A549 (cell line): ENCODE measurements around the gene SPSB3. TPM values are rescaled to one million over a fixed set of nuclear protein-coding genes. Genes with fewer than 3 reads are reported as not detected.

Experiments used
- ATAC-seq, 2 experiments: fragments of 200-7000 bp in 1 of 2; fragments of >200 bp in 1 of 2; cut with Nextera tagmentation in 1 of 2; cut with Tn5 transposase in 1 of 2; 3 replicates each; pipeline versions ENCODE4 v1.8.0 to v1.9.1; 2018 to 2020; ENCODE audit warnings: mild to moderate bottlenecking in 1 of 2, moderate library complexity in 1 of 2
- CTCF ChIA-PET: fragments of 300-600 bp; sonication (Branson Sonifier 250); formaldehyde crosslinking; extraction: SDS; loops from one replicate; lab custom pipeline; 2021; ENCODE audit warnings: antibody characterized with exemption, inconsistent platforms; lab: Yijun Ruan, JAX
- POLR2A ChIA-PET: fragments of 350-600 bp; formaldehyde crosslinking; extraction: SDS; loops from one replicate; lab custom pipeline; 2021; ENCODE audit warnings: antibody characterized with exemption, inconsistent platforms; lab: Yijun Ruan, JAX
- DNase-seq, 2 experiments: peaks; one replicate each; pipeline versions ENCODE4 v3.0.0 to v3.0.0-alpha.2; 2011 to 2016; ENCODE audit warnings: low read depth in 1 of 2, low spot score in 1 of 2
- FAIRE-seq: peaks from 2 replicates; lab custom pipeline; 2011; peaks lifted over from hg19 to GRCh38; lab: Jason Lieb, UNC
- H3K27ac ChIP-seq, 2 experiments: fragments of >200 bp; sonication (Bioruptor Twin); formaldehyde crosslinking; 3 replicates each; pipeline ENCODE4 v1.5.1; 2016 to 2017
- H3K4me1 ChIP-seq: fragments of >200 bp; sonication (Bioruptor Twin); formaldehyde crosslinking; 3 replicates; pipeline ENCODE4 v1.6.1; 2016
- H3K4me2 ChIP-seq: fragments of >200 bp; sonication (Bioruptor Twin); formaldehyde crosslinking; 3 replicates; pipeline ENCODE4 v1.6.1; 2016
- H3K4me3 ChIP-seq: fragments of >200 bp; sonication (Bioruptor Twin); formaldehyde crosslinking; 3 replicates; pipeline ENCODE4 v1.5.1; 2016
- H3K9me3 ChIP-seq: fragments of >200 bp; sonication (Bioruptor Twin); formaldehyde crosslinking; 3 replicates; pipeline ENCODE4 v1.6.1; 2016
- CHD4 ChIP-seq: fragments of 200-600 bp; sonication (generic); IDR thresholded peaks from 2 replicates; pipeline ENCODE4 v1.6.1; 2016; ENCODE audit warnings: antibody characterized with exemption, mild to moderate bottlenecking, borderline replicate concordance
- EHF ChIP-seq: fragments of 250-450 bp; sonication (Bioruptor Pico); IDR thresholded peaks from 2 replicates; pipeline ENCODE4 v1.5.0; 2020; ENCODE audit warnings: mild to moderate bottlenecking
- EHMT2 ChIP-seq: fragments of 200-600 bp; sonication (generic); IDR thresholded peaks from 2 replicates; pipeline ENCODE4 v1.6.1; 2016; ENCODE audit warnings: antibody characterized with exemption, low read depth, mild to moderate bottlenecking, moderate library complexity
- ESRRA ChIP-seq: fragments of 150-350 bp; IDR thresholded peaks from 2 replicates; pipeline ENCODE4 v1.6.1; 2014; ENCODE audit warnings: mild to moderate bottlenecking, low read length, borderline replicate concordance
- FOSB ChIP-seq: fragments of 250-450 bp; sonication (Bioruptor Pico); IDR thresholded peaks from 2 replicates; pipeline ENCODE4 v1.5.0; 2020; ENCODE audit warnings: mild to moderate bottlenecking, moderate library complexity
- FOXS1 ChIP-seq: fragments of 250-450 bp; sonication (Bioruptor Pico); IDR thresholded peaks from 2 replicates; pipeline ENCODE4 v1.5.0; 2020; ENCODE audit warnings: mild to moderate bottlenecking, moderate library complexity
- GATA3 ChIP-seq: IDR thresholded peaks from 2 replicates; pipeline ENCODE4 v1.6.1; 2012; ENCODE audit warnings: borderline replicate concordance
- HDAC2 ChIP-seq: fragments of 200-600 bp; sonication (generic); IDR thresholded peaks from 2 replicates; pipeline ENCODE4 v1.6.1; 2016
- HEYL ChIP-seq: fragments of 250-450 bp; sonication (Bioruptor Pico); IDR thresholded peaks from 2 replicates; pipeline ENCODE4 v1.8.0; 2021; ENCODE audit warnings: mild to moderate bottlenecking, moderate library complexity
- HOXB13 ChIP-seq: fragments of 250-450 bp; sonication (Bioruptor Pico); IDR thresholded peaks from 2 replicates; pipeline ENCODE4 v1.5.0; 2020; ENCODE audit warnings: low read depth, mild to moderate bottlenecking, moderate library complexity
- HOXB5 ChIP-seq: fragments of 250-450 bp; sonication (Bioruptor Pico); IDR thresholded peaks from 2 replicates; pipeline ENCODE4 v1.5.0; 2020; ENCODE audit warnings: mild to moderate bottlenecking, moderate library complexity
- JUN ChIP-seq, 2 experiments: fragments of >200 bp; sonication (Bioruptor Twin); formaldehyde crosslinking; IDR thresholded peaks; 2 replicates in 1 of 2; 3 replicates in 1 of 2; pipeline ENCODE4 v1.6.1; 2016 to 2017
- JUNB ChIP-seq: fragments of >200 bp; sonication (Bioruptor Twin); formaldehyde crosslinking; IDR thresholded peaks from 2 replicates; pipeline ENCODE4 v1.6.1; 2016
- MAZ ChIP-seq: fragments of 150-350 bp; IDR thresholded peaks from 2 replicates; pipeline ENCODE4 v1.6.1; 2014; ENCODE audit warnings: antibody characterized with exemption, low read depth, low read length, borderline replicate concordance
- NR3C1 ChIP-seq: fragments of >200 bp; sonication (Bioruptor Twin); formaldehyde crosslinking; IDR thresholded peaks from 3 replicates; pipeline ENCODE4 v1.6.1; 2017
- RARB ChIP-seq: fragments of 250-450 bp; sonication (Bioruptor Pico); IDR thresholded peaks from 2 replicates; pipeline ENCODE4 v1.8.0; 2021; ENCODE audit warnings: mild to moderate bottlenecking, moderate library complexity
- SMC3 ChIP-seq: fragments of >200 bp; sonication (Bioruptor Twin); formaldehyde crosslinking; IDR thresholded peaks from 3 replicates; pipeline ENCODE4 v1.6.1; 2018; ENCODE audit warnings: inconsistent platforms
- SREBF2 ChIP-seq: fragments of 450-650 bp; IDR thresholded peaks from 2 replicates; pipeline ENCODE4 v1.6.1; 2014; ENCODE audit warnings: mild to moderate bottlenecking, moderate library complexity
- TFCP2L1 ChIP-seq: fragments of 250-450 bp; sonication (Bioruptor Pico); IDR thresholded peaks from 2 replicates; pipeline ENCODE4 v1.5.0; 2021; ENCODE audit warnings: mild to moderate bottlenecking
- ZC3H11A ChIP-seq: fragments of 450-650 bp; IDR thresholded peaks from 2 replicates; pipeline ENCODE4 v1.6.1; 2014; ENCODE audit warnings: antibody characterized with exemption, mild to moderate bottlenecking
- ZFP36 ChIP-seq: fragments of 450-650 bp; IDR thresholded peaks from 2 replicates; pipeline ENCODE4 v1.6.1; 2014; ENCODE audit warnings: borderline replicate concordance; ENCODE audit not compliant: partially characterized antibody
- WGBS: methylation state at CpG from one replicate; pipeline ENCODE4 v1.1.6; 2017; ENCODE audit errors: missing lambda C conversion rate; 5-methylcytosine and 5-hydroxymethylcytosine counted together
- polyA plus RNA-seq, 4 experiments: library from polyadenylated mRNA; depleted of rRNA in 3 of 4; stranded (reverse); fragments of >200 nt; fragmentation: RNase III in 1 of 4; extraction: RNeasy Plus Mini Kit Qiagen cat#74134 plus additional on column Dnase treatment in 1 of 4; gene quantifications; 2 replicates in 3 of 4; 3 replicates in 1 of 4; pipeline ENCODE4 v1.2.3, GENCODE V29; 2011 to 2017
- TF ChIP-seq, protein P1 (sequence below): fragments of 250-450 bp; sonication (Bioruptor Pico); IDR thresholded peaks from 2 replicates; pipeline ENCODE4 v1.5.0; 2020; ENCODE audit warnings: low read depth, mild to moderate bottlenecking, moderate library complexity
- TF ChIP-seq, protein P2 (sequence below): IDR thresholded peaks from 2 replicates; pipeline ENCODE4 v1.6.1; 2012

The SPSB3 gene
- polyA plus RNA-seq, 2 of the 4 experiments (the other 2 are of a cell fraction): 9.2 to 14.6 TPM

DNA sequence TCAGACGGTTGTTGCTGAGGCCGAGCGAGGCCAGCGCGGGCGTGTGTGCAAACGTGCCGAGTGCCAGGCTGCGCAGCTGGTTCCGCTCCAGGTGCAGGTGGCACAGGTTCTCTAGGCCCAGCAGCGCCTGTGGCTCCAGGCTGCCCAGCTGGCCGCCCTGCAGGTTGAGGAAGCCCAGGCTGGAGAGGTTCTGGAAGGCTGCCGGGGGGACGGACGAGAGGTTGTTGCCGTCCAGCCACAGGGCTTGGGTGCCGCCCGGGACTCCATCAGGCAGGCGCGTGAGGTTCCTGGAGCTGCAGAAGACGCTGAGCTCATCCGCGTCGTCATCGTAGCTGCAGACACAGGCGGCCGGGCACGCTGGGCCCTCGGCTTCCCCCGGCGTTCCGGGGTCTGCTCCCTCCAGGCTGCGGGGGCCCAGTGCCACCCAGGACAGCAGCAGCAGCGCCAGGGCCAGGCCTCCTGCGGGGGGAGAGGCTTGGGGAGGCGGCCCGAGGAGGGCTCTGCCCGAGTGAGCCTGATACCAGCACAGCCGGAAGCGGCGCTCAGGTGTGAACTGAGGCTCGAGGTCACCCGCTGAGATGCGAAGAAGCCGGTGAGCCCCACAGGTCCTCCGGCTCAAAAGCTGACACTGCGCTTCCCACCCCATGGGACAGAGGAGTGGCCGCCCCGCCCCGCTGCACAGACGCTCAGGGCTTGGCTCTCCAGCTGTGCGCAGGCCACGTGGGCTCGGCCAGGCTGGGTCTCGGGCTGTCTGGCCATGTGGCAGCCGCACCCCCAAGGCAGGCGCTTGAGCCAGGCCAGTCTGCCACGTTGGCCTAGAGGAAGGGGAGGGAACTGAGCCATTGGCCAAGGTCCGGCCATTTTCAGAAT, 9.8 kb upstream of the SPSB3 start:
- Histone ChIP-seq H3K27ac (no peak overlapping the region), H3K4me2 (no peak overlapping the region), H3K4me1 (peaks cover 5% of the 10 kb centered on the region; the same call in 1 of the 3 replicates), H3K4me3 (no peak overlapping the region), H3K9me3 (no peaks in the 10 kb centered on the region)
- ATAC-seq (peak in 1 of 2 experiments; percentile 11; a peak in 2 of 6 replicates), FAIRE-seq (no peak), DNase-seq (no peak)
- ChIA-PET POLR2A (interaction anchor here (1.9 kb wide), 1 partner anchor 10 kb away, joined by 11 read pairs; the partner anchor contains the start of genes NUBP2 and SPSB3), CTCF (interaction anchor here (1.2 to 1.6 kb wide), 2 partner anchors 9 to 19 kb away, joined by 4 to 6 read pairs; partner anchors contain the start of genes MRPS34 and NUBP2)
- WGBS: 93% methylated on average over 15 of the region's 59 CpGs
- TF ChIP-seq TFCP2L1: no peak
- no peak for TF ChIP-seq EHF (CRISPR knock-in tag)
- TF ChIP-seq ZC3H11A: no peak
- no peak for TF ChIP-seq ESRRA
- TF ChIP-seq RARB (CRISPR knock-in tag): no peak
- TF ChIP-seq MAZ: no peak

DNA sequence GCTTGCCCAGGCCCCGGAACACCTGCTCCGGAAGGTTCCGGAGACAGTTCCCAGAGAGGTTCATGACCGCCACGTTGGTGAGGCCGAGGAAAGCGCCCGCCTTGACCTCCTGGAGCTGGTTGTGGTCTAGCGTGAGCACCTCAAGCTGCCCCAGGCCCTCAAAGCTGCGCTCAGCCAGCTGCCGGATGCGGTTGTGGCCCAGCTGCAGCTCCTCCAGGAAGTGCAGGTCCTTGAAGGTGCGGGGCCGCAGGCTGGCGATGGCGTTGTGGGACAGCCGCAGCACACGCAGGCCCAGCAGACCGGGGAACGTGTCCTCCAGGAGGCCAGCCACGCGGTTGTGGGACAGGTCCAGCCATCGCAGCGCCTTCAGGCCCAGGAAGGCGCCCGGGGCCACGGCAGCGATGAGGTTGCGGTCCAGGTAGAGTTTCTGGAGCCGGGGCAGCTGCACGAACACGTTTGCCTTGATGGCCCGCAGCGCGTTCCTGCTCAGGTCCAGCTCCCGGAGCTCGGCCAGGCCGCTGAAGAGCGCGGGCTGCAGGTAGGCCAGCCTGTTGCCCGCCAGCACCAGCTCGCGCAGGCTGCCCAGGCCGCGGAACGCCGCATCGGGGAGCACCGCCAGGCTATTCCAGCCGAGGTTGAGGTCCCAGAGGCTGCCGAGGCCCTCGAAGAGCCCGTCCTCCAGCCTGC, 9.0 kb upstream of the SPSB3 start:
- ATAC-seq (no peak), DNase-seq (no peak), FAIRE-seq (no peak)
- Histone ChIP-seq H3K4me3 (no peak overlapping the region), H3K27ac (no peak overlapping the region), H3K4me1 (peaks cover 5% of the 10 kb centered on the region; the same call in 1 of the 3 replicates), H3K4me2 (no peak overlapping the region), H3K9me3 (no peaks in the 10 kb centered on the region)
- no peak for TF ChIP-seq GATA3
- TF ChIP-seq SMC3: no peak
- TF ChIP-seq SREBF2: no peak
- no peak for TF ChIP-seq ESRRA
- TF ChIP-seq FOXS1 (CRISPR knock-in tag): no peak
- no peak for TF ChIP-seq CHD4
- TF ChIP-seq HOXB5: no peak
- no peak for TF ChIP-seq TFCP2L1
- no peak for TF ChIP-seq JUNB
- no peak for TF ChIP-seq FOSB (CRISPR knock-in tag)
- TF ChIP-seq NR3C1: no peak
- TF ChIP-seq HOXB13 (CRISPR knock-in tag): no peak
- TF ChIP-seq, protein P1, sequence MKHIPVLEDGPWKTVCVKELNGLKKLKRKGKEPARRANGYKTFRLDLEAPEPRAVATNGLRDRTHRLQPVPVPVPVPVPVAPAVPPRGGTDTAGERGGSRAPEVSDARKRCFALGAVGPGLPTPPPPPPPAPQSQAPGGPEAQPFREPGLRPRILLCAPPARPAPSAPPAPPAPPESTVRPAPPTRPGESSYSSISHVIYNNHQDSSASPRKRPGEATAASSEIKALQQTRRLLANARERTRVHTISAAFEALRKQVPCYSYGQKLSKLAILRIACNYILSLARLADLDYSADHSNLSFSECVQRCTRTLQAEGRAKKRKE: no peak
- no peak for TF ChIP-seq HDAC2
- TF ChIP-seq HEYL (CRISPR knock-in tag): no peak
- TF ChIP-seq, protein P2, sequence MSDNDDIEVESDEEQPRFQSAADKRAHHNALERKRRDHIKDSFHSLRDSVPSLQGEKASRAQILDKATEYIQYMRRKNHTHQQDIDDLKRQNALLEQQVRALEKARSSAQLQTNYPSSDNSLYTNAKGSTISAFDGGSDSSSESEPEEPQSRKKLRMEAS: no peak
- TF ChIP-seq EHMT2: no peak
- no peak for TF ChIP-seq ZFP36
- no peak for TF ChIP-seq JUN (IDR thresholded peaks at IDR 0.05)
- ChIA-PET CTCF (interaction anchor here (0.8 kb wide), 1 partner anchor 10 kb away, joined by 3 read pairs; no protein-coding TSS in a partner anchor), POLR2A (interaction anchor here (1.9 kb wide), 1 partner anchor 9 kb away, joined by 11 read pairs; the partner anchor contains the start of genes NUBP2 and SPSB3)
- 92% methylated on average over 26 of the region's 53 CpGs for WGBS
